HEK293 (cell line): ENCODE measurements around the gene CRCP.

Experiments used
- AEBP2 ChIP-seq: fragments of 450-650 bp; formaldehyde crosslinking; IDR thresholded peaks from 2 replicates; pipeline ENCODE4 v1.5.1; 2016; ENCODE audit warnings: missing biosample characterization, missing genetic modification characterization, borderline replicate concordance
- ATF2 ChIP-seq: fragments of 450-650 bp; formaldehyde crosslinking; IDR thresholded peaks from 2 replicates; pipeline ENCODE4 v1.5.1; 2016; ENCODE audit warnings: missing biosample characterization, missing genetic modification characterization, low read depth
- CTCF ChIP-seq: fragments of 450-650 bp; formaldehyde crosslinking; IDR thresholded peaks from 2 replicates; pipeline ENCODE4 v1.5.1; 2016; ENCODE audit warnings: missing biosample characterization, missing genetic modification characterization
- KLF1 ChIP-seq: fragments of 450-650 bp; formaldehyde crosslinking; IDR thresholded peaks from 2 replicates; pipeline ENCODE4 v1.5.1; 2016; ENCODE audit warnings: missing biosample characterization, missing genetic modification characterization
- PBX3 ChIP-seq: sonication (generic); formaldehyde crosslinking; IDR thresholded peaks from 2 replicates; pipeline ENCODE4 v1.8.1; 2022; ENCODE audit warnings: mild to moderate bottlenecking, moderate library complexity, missing genetic modification reagents
- YY1 ChIP-seq: fragments of 450-650 bp; formaldehyde crosslinking; IDR thresholded peaks from 2 replicates; pipeline ENCODE4 v1.5.1; 2018; ENCODE audit warnings: missing biosample characterization, missing genetic modification characterization
- ZNF112 ChIP-seq: fragments of 450-650 bp; formaldehyde crosslinking; IDR thresholded peaks from 2 replicates; pipeline ENCODE4 v1.5.0; 2017; ENCODE audit warnings: missing biosample characterization, missing genetic modification characterization
- ZNF274 ChIP-seq, 2 experiments: fragments of 200-500 bp in 1 of 2; fragments of 450-650 bp in 1 of 2; sonication (Bioruptor generic) in 1 of 2; formaldehyde crosslinking in 1 of 2; IDR thresholded peaks; 2 replicates each; pipeline versions ENCODE4 v1.5.1 to v1.6.1; 2014 to 2016; ENCODE audit warnings: borderline replicate concordance in 1 of 2, inconsistent platforms in 1 of 2, low read length in 1 of 2, missing biosample characterization in 1 of 2, missing genetic modification characterization in 1 of 2

- TF ChIP-seq ZNF274 (IDR thresholded peaks at IDR 0.05; ENCODE audit: low read length) = no peak
- TF ChIP-seq ZNF274 (tag by site-specific recombination; IDR thresholded peaks at IDR 0.05; ENCODE audit: borderline replicate concordance) = no peak
- no peak for TF ChIP-seq KLF1
- no peak for TF ChIP-seq CTCF (tag by site-specific recombination)
- no peak for TF ChIP-seq YY1 (tag by site-specific recombination)
- no peak for TF ChIP-seq AEBP2
- TF ChIP-seq PBX3 = no peak
- no peak for TF ChIP-seq ZNF112 (tag by site-specific recombination)
- TF ChIP-seq ATF2 (tag by site-specific recombination) = no peak
Measured at GRCh38 chr7:66099232-66099550, 15.5 kb upstream of the CRCP start.
